ENCODE results near the gene FBN3.
"Not testable (repeated sequence)": the region's sequence is repeated elsewhere in the genome, so short reads cannot be mapped to it uniquely, and the experiment has no call there.

FBN3 gene

DNA sequence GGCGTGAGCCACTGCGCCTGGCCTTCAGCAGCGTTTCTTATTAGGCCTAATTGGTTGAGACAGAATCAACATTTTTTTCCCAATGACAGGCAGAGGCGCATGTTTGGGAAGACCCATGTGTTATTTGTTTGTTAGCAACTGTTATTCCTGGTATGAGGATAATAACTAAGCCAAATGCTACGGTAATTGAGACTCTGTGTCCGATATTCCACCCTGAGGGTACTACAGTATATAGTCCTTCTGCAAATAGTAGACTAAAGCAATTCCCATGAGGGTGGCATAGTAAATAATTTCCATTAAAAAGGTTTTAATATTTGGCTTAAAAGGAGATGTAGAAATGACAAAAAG lies 115.2 kb downstream of the FBN3 start:
- Histone ChIP-seq H3K4me1 (ENCODE audit: control insufficient read depth, insufficient read depth, low read length) (no peaks in the 10 kb centered on the region), H3K27me3 (ENCODE audit: control insufficient read depth in 1 of 2, insufficient read depth in 2 of 2, low read length in 2 of 2) (peaks cover 0 to 2% of the 10 kb centered on the region in 2 donors), H3K9me3 (ENCODE audit: control insufficient read depth in 2 of 2, low read length in 2 of 2) (no peaks in the 10 kb centered on the region), H3K4me3 (ENCODE audit: low read length in 2 of 2) (no peak overlapping the region), H3K9ac (ENCODE audit: low read length in 2 of 2) (no peak overlapping the region), H3K27ac (ENCODE audit: low read length) (no peak overlapping the region), H3K36me3 (ENCODE audit: control insufficient read depth in 2 of 2, insufficient read depth in 2 of 2, low read length in 2 of 2) (no peaks in the 10 kb centered on the region)

DNA sequence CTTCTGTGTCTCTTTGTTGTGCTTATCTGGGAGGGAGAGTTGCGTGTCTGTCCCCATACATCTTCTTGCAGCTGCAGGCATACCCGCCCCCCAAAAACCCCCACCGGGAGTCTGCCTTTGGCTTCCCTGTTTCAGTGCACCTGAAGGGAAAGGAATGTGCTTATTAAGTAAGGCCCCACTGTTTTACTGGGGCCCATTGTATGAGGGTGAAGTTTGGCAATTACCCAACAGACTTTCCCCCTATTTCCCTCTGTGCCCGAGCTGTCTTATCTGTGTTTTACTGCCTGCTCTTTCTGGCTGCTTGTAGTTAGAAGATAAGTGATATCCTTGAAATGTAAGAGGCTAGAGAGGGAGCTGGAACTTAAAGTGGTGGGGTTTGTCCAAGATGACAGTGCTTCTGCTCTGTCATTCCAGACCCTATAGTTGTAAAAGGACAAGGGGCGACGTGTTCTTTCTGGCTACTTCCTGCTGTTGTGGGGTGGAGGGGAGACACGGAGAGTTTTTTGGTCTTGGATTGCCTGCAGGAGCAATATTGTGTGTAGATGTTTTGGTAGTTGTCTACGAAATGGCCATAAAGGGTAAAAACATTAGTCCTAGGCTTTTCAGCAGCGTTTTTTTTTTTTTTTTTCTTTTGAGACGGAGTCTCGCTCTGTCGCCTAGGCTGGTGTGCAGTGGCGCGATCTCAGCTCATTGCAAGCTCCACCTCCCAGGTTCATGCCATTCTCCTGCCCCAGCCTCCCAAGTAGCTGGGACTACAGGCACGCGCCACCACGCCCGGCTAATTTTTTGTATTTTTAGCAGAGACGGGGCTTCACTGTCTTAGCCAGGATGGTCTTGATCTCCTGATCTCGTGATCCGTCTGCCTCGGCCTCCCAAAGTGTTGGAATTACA lies 115.9 kb downstream of the FBN3 start:
- not testable (repeated sequence) for H3K4me3 ChIP-seq (ENCODE audit: low read length in 2 of 2); H3K27me3 ChIP-seq (ENCODE audit: control insufficient read depth in 1 of 2, insufficient read depth in 2 of 2, low read length in 2 of 2); H3K9me3 ChIP-seq (ENCODE audit: control insufficient read depth in 2 of 2, low read length in 2 of 2); H3K4me1 ChIP-seq (ENCODE audit: control insufficient read depth, insufficient read depth, low read length); H3K36me3 ChIP-seq (ENCODE audit: control insufficient read depth in 2 of 2, insufficient read depth in 2 of 2, low read length in 2 of 2); H3K9ac ChIP-seq (ENCODE audit: low read length in 2 of 2); H3K27ac ChIP-seq (ENCODE audit: low read length)

DNA sequence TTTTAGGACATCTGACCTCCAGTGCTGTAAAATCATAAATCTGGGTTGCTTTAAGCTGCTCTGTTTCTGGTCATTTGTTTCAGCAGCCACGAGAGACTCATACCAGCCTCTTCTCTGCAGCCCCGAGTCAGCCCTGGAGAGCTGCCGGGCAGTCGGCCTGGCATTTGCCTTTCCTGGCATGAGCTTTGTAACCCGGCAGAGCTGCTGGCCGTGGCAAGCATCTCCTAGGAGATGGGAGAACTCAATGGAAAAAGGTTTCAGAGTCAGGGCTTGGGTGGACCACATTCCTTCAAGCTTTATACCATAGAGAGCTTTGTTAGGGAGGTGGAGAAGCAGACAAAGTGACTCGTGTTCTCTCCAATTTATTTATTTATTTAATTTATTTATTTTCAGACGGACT lies 118.4 kb downstream of the FBN3 start:
- Histone ChIP-seq H3K9me3 (ENCODE audit: control insufficient read depth in 2 of 2, low read length in 2 of 2) (no peaks in the 10 kb centered on the region), H3K27me3 (ENCODE audit: control insufficient read depth in 1 of 2, insufficient read depth in 2 of 2, low read length in 2 of 2) (no peaks in the 10 kb centered on the region), H3K9ac (ENCODE audit: low read length in 2 of 2) (no peak overlapping the region), H3K4me1 (ENCODE audit: control insufficient read depth, insufficient read depth, low read length) (no peaks in the 10 kb centered on the region), H3K27ac (ENCODE audit: low read length) (no peak overlapping the region), H3K36me3 (ENCODE audit: control insufficient read depth in 2 of 2, insufficient read depth in 2 of 2, low read length in 2 of 2) (no peaks in the 10 kb centered on the region), H3K4me3 (ENCODE audit: low read length in 2 of 2) (no peak overlapping the region)

DNA sequence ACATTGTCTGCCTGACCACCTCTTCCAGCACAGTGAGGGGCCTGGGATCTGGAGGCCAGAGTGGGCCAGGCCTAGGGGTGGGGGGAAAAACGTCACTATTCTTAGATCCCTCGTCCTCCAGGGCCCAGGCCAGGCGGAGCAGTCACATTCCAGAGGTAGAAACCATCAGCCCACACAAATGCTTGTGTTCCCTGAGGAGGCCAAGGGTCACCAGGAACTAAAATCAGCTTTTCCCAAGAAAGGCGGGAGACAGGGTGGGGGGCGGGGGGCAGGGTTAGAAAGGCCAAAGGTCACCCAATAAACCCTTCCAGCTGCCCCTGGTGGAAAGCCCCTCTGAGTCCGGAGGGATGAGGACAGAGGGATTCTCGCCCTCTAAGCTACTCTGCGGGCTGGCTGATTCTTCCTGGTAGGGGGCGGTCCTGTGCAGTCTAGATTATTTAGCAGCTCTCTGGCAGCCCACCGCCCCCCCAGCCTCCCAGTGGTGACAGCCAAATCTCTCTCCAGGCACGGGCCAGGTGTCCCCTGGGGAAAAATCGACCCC lies 120.4 kb downstream of the FBN3 start:
- Histone ChIP-seq H3K36me3 (ENCODE audit: control insufficient read depth in 2 of 2, insufficient read depth in 2 of 2, low read length in 2 of 2) (no peaks in the 10 kb centered on the region), H3K9me3 (ENCODE audit: control insufficient read depth in 2 of 2, low read length in 2 of 2) (no peaks in the 10 kb centered on the region), H3K4me3 (ENCODE audit: low read length in 2 of 2) (no peak overlapping the region), H3K27me3 (ENCODE audit: control insufficient read depth in 1 of 2, insufficient read depth in 2 of 2, low read length in 2 of 2) (no peaks in the 10 kb centered on the region), H3K4me1 (ENCODE audit: control insufficient read depth, insufficient read depth, low read length) (no peaks in the 10 kb centered on the region), H3K9ac (ENCODE audit: low read length in 2 of 2) (no peak overlapping the region), H3K27ac (ENCODE audit: low read length) (no peak overlapping the region)

DNA sequence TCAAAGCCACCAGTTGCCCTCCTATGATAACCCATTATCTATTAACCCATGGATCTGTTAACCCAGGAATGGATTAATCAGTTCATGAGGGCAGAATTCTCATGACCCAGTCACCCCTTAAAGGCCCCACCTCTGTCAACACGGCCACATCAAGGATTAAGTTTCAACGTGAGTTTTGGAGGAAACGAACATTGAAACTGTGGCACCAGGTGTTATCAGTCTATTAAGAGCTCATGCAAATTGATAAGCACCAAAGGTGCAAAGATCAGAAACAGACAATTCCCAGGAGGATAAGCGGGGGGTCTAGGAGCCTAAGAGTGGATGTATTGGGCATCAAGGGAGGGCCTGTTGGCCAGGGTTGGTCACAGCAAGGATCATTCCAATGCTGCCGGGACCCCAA lies 124.1 kb downstream of the FBN3 start:
- no peaks in the 10 kb centered on the region for H3K9me3 ChIP-seq (ENCODE audit: control insufficient read depth in 2 of 2, low read length in 2 of 2)
- H3K9ac ChIP-seq (ENCODE audit: low read length in 2 of 2): no peak overlapping the region
- no peak overlapping the region for H3K4me3 ChIP-seq (ENCODE audit: low read length in 2 of 2)
- H3K27me3 ChIP-seq (ENCODE audit: control insufficient read depth in 1 of 2, insufficient read depth in 2 of 2, low read length in 2 of 2): no peaks in the 10 kb centered on the region
- no peaks in the 10 kb centered on the region for H3K36me3 ChIP-seq (ENCODE audit: control insufficient read depth in 2 of 2, insufficient read depth in 2 of 2, low read length in 2 of 2)
- H3K4me1 ChIP-seq (ENCODE audit: control insufficient read depth, insufficient read depth, low read length): no peaks in the 10 kb centered on the region
- H3K27ac ChIP-seq (ENCODE audit: low read length): no peak overlapping the region

DNA sequence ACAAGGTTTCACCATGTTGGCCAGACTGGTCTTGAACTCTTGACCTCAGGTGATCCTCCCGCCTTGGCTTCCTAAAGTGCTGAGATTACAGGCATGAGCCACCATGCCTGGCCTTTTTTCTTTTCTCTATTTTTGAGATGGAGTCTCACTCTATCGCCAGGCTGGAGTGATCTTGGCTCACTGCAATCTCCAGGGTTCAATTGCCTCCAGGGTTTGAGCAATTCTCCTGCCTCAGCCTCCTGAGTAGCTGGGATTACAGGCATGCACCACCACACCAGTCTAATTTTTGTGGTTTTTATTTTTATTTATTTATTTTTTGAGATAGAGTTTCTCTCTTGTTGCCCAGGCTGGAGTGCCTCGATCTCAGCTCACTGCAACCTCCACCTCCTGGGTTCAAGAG lies 125.1 kb downstream of the FBN3 start:
- H3K36me3 ChIP-seq (ENCODE audit: control insufficient read depth in 2 of 2, insufficient read depth in 2 of 2, low read length in 2 of 2); H3K4me1 ChIP-seq (ENCODE audit: control insufficient read depth, insufficient read depth, low read length); H3K9me3 ChIP-seq (ENCODE audit: control insufficient read depth in 2 of 2, low read length in 2 of 2); H3K9ac ChIP-seq (ENCODE audit: low read length in 2 of 2); H3K27ac ChIP-seq (ENCODE audit: low read length); H3K27me3 ChIP-seq (ENCODE audit: control insufficient read depth in 1 of 2, insufficient read depth in 2 of 2, low read length in 2 of 2); H3K4me3 ChIP-seq (ENCODE audit: low read length in 2 of 2): not testable (repeated sequence)

DNA sequence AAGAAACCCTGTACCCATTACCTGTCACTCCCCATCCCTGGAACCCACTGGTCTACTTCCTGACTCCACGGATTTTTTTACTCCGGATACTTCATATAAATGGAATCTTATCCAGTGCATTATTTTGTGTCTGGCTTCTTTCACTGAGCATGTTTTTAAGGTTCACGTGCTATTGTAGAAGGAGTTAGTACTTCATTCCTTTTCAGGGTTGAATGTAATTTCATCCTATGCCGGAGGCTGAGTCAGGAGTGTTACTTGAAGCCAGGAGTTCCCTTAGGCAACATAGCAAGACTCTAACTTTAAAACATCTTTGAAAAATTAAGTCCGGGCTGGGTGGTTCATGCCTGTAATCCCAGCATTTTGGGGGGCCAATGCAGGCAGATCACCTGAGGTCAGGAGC lies 126.0 kb downstream of the FBN3 start:
- Histone ChIP-seq H3K27me3 (ENCODE audit: control insufficient read depth in 1 of 2, insufficient read depth in 2 of 2, low read length in 2 of 2) (no peaks in the 10 kb centered on the region), H3K27ac (ENCODE audit: low read length) (no peak overlapping the region), H3K4me1 (ENCODE audit: control insufficient read depth, insufficient read depth, low read length) (no peaks in the 10 kb centered on the region), H3K9ac (ENCODE audit: low read length in 2 of 2) (no peak overlapping the region), H3K4me3 (ENCODE audit: low read length in 2 of 2) (no peak overlapping the region), H3K36me3 (ENCODE audit: control insufficient read depth in 2 of 2, insufficient read depth in 2 of 2, low read length in 2 of 2) (no peaks in the 10 kb centered on the region), H3K9me3 (ENCODE audit: control insufficient read depth in 2 of 2, low read length in 2 of 2) (no peaks in the 10 kb centered on the region)

DNA sequence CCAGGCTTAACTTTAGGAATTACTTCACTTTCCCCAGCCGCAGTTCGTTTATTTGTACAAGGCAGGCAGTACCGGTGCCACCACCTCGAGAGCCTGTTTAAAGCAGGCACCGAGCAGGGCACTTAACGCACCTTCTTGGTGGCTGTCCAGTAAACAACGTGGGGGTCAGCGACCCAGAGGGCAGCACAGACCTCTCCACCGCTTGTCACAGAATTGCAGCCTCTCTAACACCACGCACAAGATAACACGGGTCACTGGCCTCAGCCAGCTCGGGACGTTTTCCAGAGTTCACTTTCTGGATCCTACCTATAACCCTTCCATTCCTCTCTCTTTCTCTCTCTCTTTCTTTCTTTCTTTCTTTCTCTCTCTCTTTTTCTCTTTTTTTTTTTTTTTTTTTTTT lies 127.1 kb downstream of the FBN3 start:
- no peaks in the 10 kb centered on the region for H3K27me3 ChIP-seq (ENCODE audit: control insufficient read depth in 1 of 2, insufficient read depth in 2 of 2, low read length in 2 of 2)
- H3K4me3 ChIP-seq (ENCODE audit: low read length in 2 of 2): no peak overlapping the region
- no peaks in the 10 kb centered on the region for H3K9me3 ChIP-seq (ENCODE audit: control insufficient read depth in 2 of 2, low read length in 2 of 2)
- H3K4me1 ChIP-seq (ENCODE audit: control insufficient read depth, insufficient read depth, low read length): no peaks in the 10 kb centered on the region
- H3K36me3 ChIP-seq (ENCODE audit: control insufficient read depth in 2 of 2, insufficient read depth in 2 of 2, low read length in 2 of 2): no peaks in the 10 kb centered on the region
- no peak overlapping the region for H3K27ac ChIP-seq (ENCODE audit: low read length)
- H3K9ac ChIP-seq (ENCODE audit: low read length in 2 of 2): no peak overlapping the region

DNA sequence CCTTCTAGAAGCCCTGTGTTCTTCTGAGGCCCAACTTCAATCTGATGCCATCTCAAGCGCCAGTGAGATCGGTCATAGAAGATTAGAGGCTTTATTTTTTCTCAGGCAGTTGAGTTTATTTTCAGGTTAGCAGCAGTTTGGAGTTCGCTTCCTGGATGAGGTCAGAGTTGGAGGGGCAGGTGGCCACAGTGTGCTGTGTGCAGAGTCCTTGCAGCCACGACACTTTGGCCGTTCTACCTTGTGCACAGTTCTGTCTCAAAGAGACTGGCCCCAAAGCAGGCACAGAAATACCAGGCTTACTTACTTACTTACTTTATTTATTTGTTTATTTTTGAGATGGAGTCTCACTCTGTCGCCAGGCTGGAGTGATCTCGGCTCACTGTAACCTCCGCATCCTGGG lies 128.0 kb downstream of the FBN3 start:
- no peaks in the 10 kb centered on the region for H3K36me3 ChIP-seq (ENCODE audit: control insufficient read depth in 2 of 2, insufficient read depth in 2 of 2, low read length in 2 of 2)
- H3K27ac ChIP-seq (ENCODE audit: low read length): no peak overlapping the region
- no peaks in the 10 kb centered on the region for H3K9me3 ChIP-seq (ENCODE audit: control insufficient read depth in 2 of 2, low read length in 2 of 2)
- no peaks in the 10 kb centered on the region for H3K4me1 ChIP-seq (ENCODE audit: control insufficient read depth, insufficient read depth, low read length)
- H3K4me3 ChIP-seq (ENCODE audit: low read length in 2 of 2): no peak overlapping the region
- no peak overlapping the region for H3K9ac ChIP-seq (ENCODE audit: low read length in 2 of 2)
- no peaks in the 10 kb centered on the region for H3K27me3 ChIP-seq (ENCODE audit: control insufficient read depth in 1 of 2, insufficient read depth in 2 of 2, low read length in 2 of 2)

DNA sequence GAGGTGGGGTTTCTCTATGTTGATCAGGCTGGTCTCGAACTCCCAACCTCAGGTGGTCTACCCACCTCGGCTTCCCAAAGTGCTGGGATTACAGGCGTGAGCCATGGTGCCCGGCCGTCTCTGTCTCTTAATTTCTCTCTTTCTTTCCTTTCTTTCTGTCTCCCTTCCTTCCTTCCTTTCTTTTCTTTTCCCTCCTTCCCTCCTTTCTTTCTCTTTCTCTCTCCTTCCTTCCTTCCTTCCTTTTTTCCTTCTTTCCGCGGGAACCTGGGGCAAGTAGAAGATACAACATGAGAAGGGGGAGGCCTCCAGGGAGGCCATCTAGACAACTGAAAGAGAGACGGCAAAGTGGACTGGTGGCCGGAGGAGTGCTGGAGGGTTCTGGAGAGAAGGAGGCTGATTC lies 128.7 kb downstream of the FBN3 start:
- H3K27me3 ChIP-seq (ENCODE audit: control insufficient read depth in 1 of 2, insufficient read depth in 2 of 2, low read length in 2 of 2): no peaks in the 10 kb centered on the region
- no peaks in the 10 kb centered on the region for H3K9me3 ChIP-seq (ENCODE audit: control insufficient read depth in 2 of 2, low read length in 2 of 2)
- H3K4me1 ChIP-seq (ENCODE audit: control insufficient read depth, insufficient read depth, low read length): no peaks in the 10 kb centered on the region

DNA sequence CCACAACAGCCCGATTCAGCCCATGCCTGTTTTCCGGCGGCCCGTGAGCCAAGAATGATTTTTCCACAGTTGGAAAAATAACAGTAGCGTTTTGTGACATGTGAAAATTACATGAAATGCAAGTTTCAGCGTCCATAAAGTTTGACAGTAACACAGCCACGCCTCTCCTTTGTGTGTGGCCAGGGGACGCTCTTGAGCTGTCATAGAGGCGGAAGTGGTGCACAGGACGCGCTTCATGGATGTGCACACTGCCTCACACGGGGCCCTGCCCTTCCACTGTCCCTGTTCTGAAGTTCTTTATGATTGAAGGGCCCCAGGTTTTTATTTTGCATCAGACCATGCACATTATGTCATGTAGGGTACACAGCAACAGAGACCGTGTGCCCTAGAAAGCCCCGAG lies 131.6 kb downstream of the FBN3 start:
- no peaks in the 10 kb centered on the region for H3K27me3 ChIP-seq (ENCODE audit: control insufficient read depth in 1 of 2, insufficient read depth in 2 of 2, low read length in 2 of 2)
- H3K4me3 ChIP-seq (ENCODE audit: low read length in 2 of 2): no peak overlapping the region
- H3K9me3 ChIP-seq (ENCODE audit: control insufficient read depth in 2 of 2, low read length in 2 of 2): no peaks in the 10 kb centered on the region
- H3K27ac ChIP-seq (ENCODE audit: low read length): no peak overlapping the region
- no peak overlapping the region for H3K9ac ChIP-seq (ENCODE audit: low read length in 2 of 2)
- no peaks in the 10 kb centered on the region for H3K4me1 ChIP-seq (ENCODE audit: control insufficient read depth, insufficient read depth, low read length)
- H3K36me3 ChIP-seq (ENCODE audit: control insufficient read depth in 2 of 2, insufficient read depth in 2 of 2, low read length in 2 of 2): no peaks in the 10 kb centered on the region

More for the DNA sequence above, 128.7 kb downstream of the FBN3 start:
- H3K27ac ChIP-seq (ENCODE audit: low read length): no peak overlapping the region
- no peaks in the 10 kb centered on the region for H3K36me3 ChIP-seq (ENCODE audit: control insufficient read depth in 2 of 2, insufficient read depth in 2 of 2, low read length in 2 of 2)
- H3K9ac ChIP-seq (ENCODE audit: low read length in 2 of 2): no peak overlapping the region
- H3K4me3 ChIP-seq (ENCODE audit: low read length in 2 of 2): no peak overlapping the region

All from stomach smooth muscle (tissue), 2 donors.